SK-N-SH (cell line): ENCODE measurements around the gene CDKN1A.

Experiments
- MXI1 ChIP-seq: IDR thresholded peaks from 2 replicates; pipeline ENCODE4 v1.6.1; 2012; ENCODE audit warnings: mild to moderate bottlenecking, low read depth, low read length, improper control_type of control experiment
- NRF1 ChIP-seq: IDR thresholded peaks from 2 replicates; pipeline ENCODE4 v1.6.1; 2012; ENCODE audit warnings: low read depth, mild to moderate bottlenecking, low read length
- POLR2AphosphoS5 ChIP-seq: IDR thresholded peaks from 2 replicates; pipeline ENCODE4 v1.6.1; 2012; ENCODE audit warnings: low read depth, low read length
- RAD21 ChIP-seq: IDR thresholded peaks from 2 replicates; pipeline ENCODE4 v1.6.1; 2012; ENCODE audit warnings: mild to moderate bottlenecking, low read length
- REST ChIP-seq: IDR thresholded peaks from 2 replicates; pipeline ENCODE4 v1.6.1; 2012; ENCODE audit warnings: mild to moderate bottlenecking, low read depth, low read length, moderate library complexity
- RFX5 ChIP-seq: IDR thresholded peaks from 2 replicates; pipeline ENCODE4 v1.6.1; 2012; ENCODE audit warnings: mild to moderate bottlenecking, improper control_type of control experiment, low read length
- YY1 ChIP-seq: IDR thresholded peaks from 2 replicates; pipeline ENCODE4 v1.4.0; 2012; ENCODE audit warnings: low read depth, mild to moderate bottlenecking
- TF ChIP-seq, protein P1 (sequence below): fragments of 200-600 bp; sonication (generic); IDR thresholded peaks from 2 replicates; pipeline ENCODE4 v1.6.1; 2017; ENCODE audit warnings: antibody characterized with exemption, mild to moderate bottlenecking, moderate library complexity
- TF ChIP-seq, protein P2 (sequence below): IDR thresholded peaks from 2 replicates; pipeline ENCODE4 v1.4.0; 2012; ENCODE audit warnings: low read depth, borderline replicate concordance
- TF ChIP-seq, protein P3 (sequence below): IDR thresholded peaks from 2 replicates; pipeline ENCODE4 v1.4.0; 2012; ENCODE audit warnings: low read depth, borderline replicate concordance

DNA sequence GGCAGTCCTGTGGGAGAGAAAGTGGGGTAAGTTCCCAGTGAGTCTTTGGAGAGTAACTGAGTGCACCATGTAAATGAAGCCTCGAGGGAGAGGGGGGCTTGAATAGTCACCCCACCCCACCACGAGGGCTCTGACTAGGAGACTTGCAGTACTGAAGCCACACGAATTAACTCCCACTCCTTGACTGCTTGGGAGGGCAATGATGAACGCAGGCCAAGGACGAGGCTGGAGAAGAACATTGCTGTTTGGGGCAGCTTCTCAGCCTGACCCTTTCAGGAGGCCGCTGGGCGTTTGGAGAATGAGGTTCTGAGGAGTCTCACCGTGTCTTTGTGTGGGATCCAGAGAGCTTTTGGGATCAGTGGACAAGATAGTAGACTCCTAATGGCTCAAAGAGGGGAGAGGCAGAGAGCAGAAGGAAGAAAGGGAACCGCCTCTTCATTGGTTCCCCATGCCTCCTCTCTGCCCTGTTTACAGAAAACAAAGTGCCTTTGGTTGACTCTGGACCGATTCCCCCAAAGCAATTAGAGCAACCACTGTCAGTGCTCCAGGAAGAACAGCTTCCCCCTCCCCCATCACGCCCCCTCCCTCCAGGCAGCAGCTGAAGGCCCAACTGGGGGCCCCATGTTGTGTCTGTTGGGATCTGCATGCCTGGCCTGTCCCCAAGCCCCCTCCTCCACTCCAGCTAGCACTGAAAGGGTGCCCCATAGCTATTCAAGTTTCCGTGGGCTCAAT, 41.7 kb upstream of the CDKN1A start:
- TF ChIP-seq YY1 (no peak), POLR2AphosphoS5 (no peak), REST (no peak), NRF1 (no peak), MXI1 (no peak), RAD21 (no peak), RFX5 (no peak)
- TF ChIP-seq, protein P1, sequence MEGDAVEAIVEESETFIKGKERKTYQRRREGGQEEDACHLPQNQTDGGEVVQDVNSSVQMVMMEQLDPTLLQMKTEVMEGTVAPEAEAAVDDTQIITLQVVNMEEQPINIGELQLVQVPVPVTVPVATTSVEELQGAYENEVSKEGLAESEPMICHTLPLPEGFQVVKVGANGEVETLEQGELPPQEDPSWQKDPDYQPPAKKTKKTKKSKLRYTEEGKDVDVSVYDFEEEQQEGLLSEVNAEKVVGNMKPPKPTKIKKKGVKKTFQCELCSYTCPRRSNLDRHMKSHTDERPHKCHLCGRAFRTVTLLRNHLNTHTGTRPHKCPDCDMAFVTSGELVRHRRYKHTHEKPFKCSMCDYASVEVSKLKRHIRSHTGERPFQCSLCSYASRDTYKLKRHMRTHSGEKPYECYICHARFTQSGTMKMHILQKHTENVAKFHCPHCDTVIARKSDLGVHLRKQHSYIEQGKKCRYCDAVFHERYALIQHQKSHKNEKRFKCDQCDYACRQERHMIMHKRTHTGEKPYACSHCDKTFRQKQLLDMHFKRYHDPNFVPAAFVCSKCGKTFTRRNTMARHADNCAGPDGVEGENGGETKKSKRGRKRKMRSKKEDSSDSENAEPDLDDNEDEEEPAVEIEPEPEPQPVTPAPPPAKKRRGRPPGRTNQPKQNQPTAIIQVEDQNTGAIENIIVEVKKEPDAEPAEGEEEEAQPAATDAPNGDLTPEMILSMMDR: no peak
- TF ChIP-seq, protein P2, sequence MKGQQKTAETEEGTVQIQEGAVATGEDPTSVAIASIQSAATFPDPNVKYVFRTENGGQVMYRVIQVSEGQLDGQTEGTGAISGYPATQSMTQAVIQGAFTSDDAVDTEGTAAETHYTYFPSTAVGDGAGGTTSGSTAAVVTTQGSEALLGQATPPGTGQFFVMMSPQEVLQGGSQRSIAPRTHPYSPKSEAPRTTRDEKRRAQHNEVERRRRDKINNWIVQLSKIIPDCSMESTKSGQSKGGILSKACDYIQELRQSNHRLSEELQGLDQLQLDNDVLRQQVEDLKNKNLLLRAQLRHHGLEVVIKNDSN: no peak
- TF ChIP-seq, protein P3, sequence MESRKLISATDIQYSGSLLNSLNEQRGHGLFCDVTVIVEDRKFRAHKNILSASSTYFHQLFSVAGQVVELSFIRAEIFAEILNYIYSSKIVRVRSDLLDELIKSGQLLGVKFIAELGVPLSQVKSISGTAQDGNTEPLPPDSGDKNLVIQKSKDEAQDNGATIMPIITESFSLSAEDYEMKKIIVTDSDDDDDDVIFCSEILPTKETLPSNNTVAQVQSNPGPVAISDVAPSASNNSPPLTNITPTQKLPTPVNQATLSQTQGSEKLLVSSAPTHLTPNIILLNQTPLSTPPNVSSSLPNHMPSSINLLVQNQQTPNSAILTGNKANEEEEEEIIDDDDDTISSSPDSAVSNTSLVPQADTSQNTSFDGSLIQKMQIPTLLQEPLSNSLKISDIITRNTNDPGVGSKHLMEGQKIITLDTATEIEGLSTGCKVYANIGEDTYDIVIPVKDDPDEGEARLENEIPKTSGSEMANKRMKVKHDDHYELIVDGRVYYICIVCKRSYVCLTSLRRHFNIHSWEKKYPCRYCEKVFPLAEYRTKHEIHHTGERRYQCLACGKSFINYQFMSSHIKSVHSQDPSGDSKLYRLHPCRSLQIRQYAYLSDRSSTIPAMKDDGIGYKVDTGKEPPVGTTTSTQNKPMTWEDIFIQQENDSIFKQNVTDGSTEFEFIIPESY: no peak
